Tongue (tissue), 2 donors: Measurements from ENCODE around the gene TMEM179B. TPM values are rescaled to one million over a fixed set of nuclear protein-coding genes. Genes with fewer than 3 reads are reported as not detected.
"Not testable (repeated sequence)": the region's sequence is repeated elsewhere in the genome, so short reads cannot be mapped to it uniquely, and the experiment has no call there.

Experiments used
- DNase-seq: peaks from one replicate; pipeline ENCODE4 v3.0.0-alpha.2; 2015
- total RNA-seq: library from RNA; depleted of rRNA; stranded (reverse); fragments of >200 nt; gene quantifications from one replicate; pipeline ENCODE4 v1.2.3, GENCODE V29; 2014

The TMEM179B gene, protein sequence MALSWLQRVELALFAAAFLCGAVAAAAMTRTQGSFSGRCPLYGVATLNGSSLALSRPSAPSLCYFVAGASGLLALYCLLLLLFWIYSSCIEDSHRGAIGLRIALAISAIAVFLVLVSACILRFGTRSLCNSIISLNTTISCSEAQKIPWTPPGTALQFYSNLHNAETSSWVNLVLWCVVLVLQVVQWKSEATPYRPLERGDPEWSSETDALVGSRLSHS
- total RNA-seq = 19.5 TPM

DNA sequence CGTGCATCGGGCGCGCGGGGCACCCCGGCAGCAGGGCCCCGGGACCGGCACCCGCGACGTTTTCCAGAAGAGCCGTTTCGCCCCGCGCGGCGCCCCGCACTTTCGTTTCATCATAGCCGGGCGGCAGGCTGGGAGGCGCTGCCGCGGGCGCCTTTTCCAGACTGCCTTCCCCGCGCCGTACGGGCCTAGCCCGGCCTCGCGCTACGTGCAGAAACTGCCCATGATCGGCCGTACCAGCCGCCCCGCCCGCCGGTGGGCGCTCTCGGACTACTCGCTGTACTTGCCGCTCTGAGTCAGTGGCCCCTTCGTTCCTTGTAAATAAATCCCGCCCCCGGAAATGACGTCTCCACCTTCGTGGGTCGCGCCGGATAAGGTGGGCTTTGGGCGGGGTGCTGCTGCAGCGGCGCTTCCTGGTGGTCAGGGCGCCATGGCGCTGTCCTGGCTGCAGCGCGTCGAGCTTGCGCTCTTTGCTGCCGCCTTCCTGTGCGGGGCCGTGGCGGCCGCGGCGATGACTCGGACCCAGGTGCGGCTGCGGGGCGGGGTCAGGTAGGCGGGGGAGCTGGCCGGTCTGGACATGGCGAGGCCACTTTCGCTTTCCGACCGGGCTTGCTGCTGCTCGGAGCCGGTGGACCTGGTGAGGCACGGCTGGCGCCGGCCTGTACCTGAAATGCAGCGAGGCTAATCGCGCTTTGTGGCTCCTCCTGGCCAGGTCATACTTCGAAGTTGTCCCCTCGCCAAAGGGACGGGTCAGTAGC, at the start of gene TMEM179B:
TSS of gene TMEM179B (plus strand) at position 398 of the 755 bp plus-strand sequence. CDS start at position 428, 30 bp downstream.
- DNase-seq = peak; percentile 99

DNA sequence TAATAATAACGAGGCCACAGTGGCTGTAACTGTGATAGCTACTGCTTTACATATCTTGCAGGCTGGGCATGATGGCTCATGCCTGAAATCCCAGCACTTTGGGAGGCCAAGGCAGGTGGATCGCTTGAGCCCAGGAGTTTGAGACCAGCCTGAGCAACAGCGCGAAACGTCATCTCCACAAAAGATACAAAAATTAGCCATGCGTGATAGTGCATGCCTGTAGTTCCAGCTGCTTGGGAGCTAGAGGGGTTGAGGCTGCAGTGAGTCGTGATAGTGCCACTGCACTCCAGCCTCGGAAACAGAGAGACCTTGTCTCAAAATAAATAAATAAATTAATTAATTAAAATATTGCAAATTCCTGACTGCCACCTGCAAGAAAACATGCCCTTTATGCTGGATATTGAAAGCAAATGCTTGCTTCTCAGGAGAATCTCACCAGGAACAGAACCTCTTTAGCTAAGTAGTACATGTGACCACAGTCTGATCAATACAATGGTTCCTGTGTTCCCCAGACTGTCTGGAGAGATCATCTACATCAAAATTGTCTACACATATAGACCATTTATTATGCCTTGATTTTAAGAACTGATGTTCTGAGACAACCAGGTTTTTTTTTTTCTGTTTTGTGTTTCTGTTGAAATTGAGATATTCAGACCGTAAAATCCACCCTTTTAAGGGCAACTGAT, 39.6 kb upstream of the TMEM179B start:
- no peak for DNase-seq

GRCh38 chr11:62749931-62750330, 37.3 kb upstream of the TMEM179B start:
- DNase-seq = not testable (repeated sequence)

- no peak for DNase-seq
Measured at GRCh38 chr11:62752177-62752785, 34.9 kb upstream of the TMEM179B start.

GRCh38 chr11:62752994-62753735, 34.0 kb upstream of the TMEM179B start:
- DNase-seq = no peak

GRCh38 chr11:62753736-62754603, 33.2 kb upstream of the TMEM179B start, which contains the start of gene ZBTB3:
Gene ZBTB3 (minus strand): TSS chr11:62754160. CDS start chr11:62753664, 496 bp downstream.
- peak; percentile 99 for DNase-seq

DNA sequence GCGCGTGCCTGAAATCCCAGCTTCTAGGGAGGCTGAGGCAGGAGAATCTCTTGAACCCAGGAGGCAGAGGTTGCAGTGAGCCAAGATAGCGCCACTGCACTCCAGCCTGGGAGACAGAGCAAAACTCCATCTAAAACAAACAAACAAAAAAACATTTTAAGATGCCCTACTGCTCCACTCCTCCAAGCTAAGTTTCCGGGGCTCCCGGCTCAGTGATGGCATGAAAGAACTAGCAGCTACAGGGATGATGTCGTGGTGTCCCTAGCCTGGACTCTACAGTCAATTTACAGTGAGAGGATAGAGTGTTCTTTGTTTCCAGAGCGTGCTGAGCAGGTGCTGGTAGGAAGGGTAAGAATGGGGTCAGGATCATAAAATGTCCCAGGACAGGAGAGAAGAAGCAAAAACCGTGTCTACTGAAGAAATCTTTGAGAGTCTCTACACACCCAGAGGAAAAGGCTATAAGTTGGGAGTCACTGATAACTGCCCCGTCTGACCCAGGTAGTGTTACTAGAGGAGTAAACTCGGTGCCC, 32.1 kb upstream of the TMEM179B start:
- no peak for DNase-seq

- DNase-seq = no peak
Measured at GRCh38 chr11:62757846-62758788, 29.1 kb upstream of the TMEM179B start.

DNA sequence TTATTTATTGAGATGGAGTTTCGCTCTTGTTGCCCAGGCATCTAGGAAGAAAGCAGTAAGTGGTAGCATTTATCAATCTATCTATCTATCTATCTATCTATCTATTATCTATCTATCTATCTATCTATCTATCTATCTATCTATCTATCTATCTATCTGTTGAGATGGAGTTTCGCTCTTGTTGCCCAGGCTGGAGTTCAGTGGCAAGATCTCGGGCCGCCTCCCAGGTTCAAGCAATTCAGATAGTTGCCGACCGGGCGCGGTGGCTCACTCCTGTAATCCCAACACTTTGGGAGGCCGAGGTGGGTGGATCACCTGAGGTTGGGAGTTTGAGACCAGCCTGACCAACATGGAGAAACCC, 26.4 kb upstream of the TMEM179B start:
- not testable (repeated sequence) for DNase-seq

DNA sequence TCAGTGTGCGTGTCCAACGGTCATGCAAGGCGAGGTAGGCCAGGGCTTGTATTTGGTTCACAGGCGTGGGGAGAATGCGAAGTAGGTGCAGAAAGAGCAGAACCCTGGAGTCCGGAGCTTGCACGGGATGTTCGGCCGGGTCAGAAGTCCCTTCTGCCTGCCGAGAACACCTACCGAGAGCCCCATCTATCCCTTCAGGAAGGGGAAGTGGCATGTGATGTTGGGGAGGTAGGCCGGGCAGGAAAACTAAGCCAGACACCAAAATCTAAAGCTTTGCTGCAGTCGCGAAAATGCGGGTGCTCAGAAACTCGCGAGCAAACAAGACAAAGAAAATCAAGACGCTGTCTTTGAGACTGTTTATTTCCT, 16.4 kb upstream of the TMEM179B start:
- no peak for DNase-seq

DNA sequence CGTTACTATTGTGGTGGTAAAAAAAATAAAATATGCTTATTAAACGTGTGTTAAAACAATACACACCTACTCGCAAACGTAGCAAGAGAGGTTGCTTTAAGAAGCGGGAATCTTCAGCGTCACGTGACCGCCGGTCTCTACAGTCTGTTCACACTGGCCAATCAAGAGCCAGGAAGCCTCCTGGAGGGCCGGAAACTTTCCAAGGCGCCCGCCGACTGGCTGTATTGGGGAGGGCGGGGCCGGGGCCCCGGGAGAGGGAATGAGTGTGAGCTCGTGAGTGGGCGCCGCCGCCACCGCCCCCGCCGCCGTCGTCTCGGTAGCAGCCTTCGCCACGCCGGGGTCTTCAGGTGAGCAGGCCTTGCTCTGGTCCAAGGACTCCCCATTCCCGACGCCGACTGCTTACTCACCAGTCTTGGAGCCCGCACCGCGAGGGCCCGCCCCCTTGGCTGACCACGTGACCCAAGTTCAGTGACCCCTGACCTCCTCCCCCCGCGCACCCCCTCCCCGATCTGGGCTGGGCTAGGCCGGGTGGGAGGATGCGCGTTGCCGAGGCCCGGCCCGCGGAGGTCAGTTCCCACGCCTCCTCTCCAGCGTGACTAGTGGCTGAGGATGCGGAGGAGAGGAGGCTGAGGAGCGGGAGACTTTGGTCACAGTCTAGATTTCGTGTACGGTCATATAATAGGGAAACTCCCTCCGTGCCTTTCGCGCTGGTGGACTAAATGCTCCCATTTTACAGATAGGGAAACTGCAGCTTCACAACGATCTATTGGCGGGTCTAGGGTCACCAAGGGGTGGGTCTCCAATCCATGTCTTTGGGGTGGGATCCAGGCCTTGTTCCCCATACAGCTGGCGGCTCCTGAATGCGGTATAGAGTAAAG, 15.8 kb upstream of the TMEM179B start, which contains the start of gene TAF6L:
TSS of gene TAF6L (plus strand) at position 253 of the 878 bp plus-strand sequence. CDS start 4,388 bp downstream, outside the sequence.
- peak; percentile 99 for DNase-seq

DNA sequence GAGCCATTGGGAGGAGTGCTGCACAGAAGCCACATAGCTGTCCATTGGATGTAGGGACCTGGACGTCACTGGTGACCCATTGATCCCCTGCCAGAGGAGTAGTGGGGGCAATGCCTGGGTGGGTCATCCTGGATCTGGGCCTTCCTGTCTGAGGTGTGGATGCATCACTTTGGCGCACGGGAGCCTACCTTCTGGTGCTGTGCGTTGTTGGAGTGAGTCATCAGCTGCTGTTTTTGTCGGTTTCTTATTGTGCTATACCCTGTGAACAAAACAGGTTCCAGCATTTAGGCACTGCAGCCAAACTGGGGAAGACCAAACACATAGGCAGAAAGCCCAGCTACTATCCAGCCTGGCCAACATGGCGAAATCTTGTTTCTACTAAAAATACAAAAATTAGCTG, 12.8 kb upstream of the TMEM179B start:
- no peak for DNase-seq

GRCh38 chr11:62775646-62776045, 11.6 kb upstream of the TMEM179B start:
- DNase-seq = no peak

GRCh38 chr11:62777389-62777788, 9.8 kb upstream of the TMEM179B start:
- DNase-seq = no peak

DNA sequence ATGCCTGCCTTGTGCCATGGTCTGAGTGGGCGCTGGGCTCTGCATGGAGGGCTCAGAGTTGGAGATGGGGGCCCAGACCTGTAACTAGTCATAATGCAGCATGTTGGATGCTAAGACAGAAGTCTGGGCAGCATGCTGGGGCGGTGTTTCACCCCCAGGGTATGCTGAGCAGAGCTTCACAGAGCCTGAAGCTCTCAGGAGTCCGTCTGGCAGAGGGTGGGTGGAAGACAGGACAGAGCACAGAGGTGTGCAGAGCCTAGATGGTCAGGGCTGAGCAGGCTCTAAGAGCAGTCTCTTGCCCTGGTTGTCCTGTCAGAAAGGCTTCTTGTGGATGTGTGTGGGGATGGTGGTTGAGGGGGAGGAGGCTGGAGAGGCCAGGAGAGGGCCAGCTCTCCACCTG, 8.8 kb upstream of the TMEM179B start:
- DNase-seq = no peak

GRCh38 chr11:62782753-62783152, 4.4 kb upstream of the TMEM179B start:
- DNase-seq = no peak

- peak; percentile 95 for DNase-seq
Measured at GRCh38 chr11:62786318-62787004, 741 bp upstream of the TMEM179B start.

DNA sequence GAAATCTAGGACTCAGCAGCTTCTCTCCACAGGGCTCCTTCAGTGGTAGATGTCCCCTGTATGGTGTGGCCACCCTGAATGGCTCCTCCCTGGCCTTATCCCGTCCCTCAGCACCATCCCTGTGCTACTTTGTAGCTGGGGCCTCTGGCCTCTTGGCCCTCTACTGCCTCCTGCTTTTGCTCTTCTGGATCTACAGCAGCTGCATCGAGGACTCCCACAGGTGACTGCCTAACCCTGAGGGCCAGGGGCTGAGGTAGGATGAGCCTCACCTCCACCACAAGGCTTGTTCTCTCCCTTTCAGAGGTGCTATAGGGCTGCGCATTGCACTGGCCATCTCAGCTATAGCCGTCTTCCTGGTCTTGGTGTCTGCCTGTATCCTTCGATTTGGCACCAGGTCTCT, 1.8 kb downstream of the TMEM179B start:
- no peak for DNase-seq
